Smooth muscle cell of the brain vasculature (primary cell): ENCODE results near the gene SLC7A1.

Source experiments
- DNase-seq: peaks from one replicate; pipeline ENCODE4 v3.0.0-alpha.2; 2012; ENCODE audit warnings: low read depth, low spot score

The SLC7A1 gene

DNA sequence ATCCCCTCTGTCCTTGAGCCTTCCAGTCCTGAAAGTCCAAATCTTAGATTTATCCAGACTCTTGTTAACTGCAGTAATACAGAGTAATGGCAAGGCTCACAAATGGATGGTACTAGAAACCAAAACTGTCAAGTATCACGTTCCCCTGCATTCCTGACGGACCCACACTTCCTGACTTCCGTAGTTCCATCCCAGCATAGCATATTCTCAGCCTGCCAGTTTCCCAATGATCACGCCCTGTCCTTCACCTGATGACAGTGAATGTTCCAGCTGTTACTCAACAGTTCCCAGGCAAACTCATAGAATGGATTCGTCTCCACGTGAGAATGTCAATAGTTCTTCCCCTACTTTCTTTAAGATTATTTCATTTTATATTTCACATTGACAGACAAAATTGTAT is 33.6 kb downstream of the SLC7A1 start:
- no peak for DNase-seq

DNA sequence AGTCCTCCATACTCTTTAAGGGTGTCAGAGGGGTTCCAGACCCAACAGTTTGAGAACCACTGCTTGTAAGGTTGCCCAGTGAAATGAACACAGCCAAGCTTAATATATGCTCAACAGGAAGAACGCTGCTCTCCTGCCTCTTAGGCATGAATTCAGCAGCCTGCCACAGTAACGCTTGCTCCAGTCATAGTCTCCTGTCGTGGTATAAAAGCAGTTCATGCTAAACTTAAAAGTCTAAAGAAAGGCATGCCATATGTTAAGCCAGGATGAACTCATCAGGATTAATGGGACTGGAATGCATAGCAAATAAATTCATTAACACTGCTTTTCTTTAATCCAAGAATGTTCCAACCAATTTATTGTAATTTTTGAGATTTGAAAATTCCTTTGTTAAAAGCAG is 38.7 kb downstream of the SLC7A1 start:
- DNase-seq = no peak

DNA sequence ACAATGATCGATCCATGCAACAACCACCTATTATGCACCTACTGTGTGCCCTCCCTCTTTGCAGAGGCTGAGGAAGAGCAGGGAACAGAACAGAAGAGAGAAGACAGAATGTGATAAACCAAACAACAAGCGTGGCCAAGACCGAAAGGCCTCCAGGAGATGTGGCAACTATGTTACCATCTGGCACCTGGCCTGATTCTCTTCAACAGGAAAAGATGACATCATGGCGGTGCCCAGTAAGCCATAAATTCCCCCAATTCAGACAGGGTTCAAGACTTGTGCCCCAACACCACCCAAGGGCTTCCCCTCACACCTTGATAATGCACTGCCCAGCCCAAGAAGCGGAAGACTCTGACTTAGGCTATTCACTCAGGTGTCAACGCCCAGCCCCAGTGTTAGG is 44.3 kb downstream of the SLC7A1 start:
- DNase-seq = no peak

DNA sequence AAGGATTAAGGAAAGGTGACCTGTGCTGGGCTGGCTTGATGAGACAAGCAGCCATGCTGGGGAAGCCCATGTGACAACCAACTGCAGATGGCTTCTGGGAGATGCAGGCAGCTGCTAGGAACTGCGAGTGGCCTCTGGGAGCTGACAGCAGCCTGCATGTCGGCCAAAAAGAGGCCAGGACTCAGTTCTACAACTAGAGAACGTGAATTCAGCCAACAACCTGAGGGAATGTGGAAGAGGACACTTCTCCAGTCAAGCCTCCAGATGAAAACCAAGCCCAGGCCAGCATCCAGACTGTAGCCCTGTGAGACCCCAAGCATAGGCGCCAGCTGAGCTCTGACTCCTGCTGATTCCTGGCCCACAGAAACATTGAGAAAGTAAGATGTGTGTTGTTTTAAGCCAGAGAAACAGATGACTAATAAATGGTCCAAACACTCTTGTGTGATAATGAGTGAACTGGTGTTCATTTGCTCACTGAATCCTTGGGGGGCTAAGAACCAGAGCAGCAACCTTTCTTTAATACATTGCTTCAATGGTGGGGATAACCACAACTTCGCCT is 45.0 kb downstream of the SLC7A1 start:
- DNase-seq = peak; percentile 20

DNA sequence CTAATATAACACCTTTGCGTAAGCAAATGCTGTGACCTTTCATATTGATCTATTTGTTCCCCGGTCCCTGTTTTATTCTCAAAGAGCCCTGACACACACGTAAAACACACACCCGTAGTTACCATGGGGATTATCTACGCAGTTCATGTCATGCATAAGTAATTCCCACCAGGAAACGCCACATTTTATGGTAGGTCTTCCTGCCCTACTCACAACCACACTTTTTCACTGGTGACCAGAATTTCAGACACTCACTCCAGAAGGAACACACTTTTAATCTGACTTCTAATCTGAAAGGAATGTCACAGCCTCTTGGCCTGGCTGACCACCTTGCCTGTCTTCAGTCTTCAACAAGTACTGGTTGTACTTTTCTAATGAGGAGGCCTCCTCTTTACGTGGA is 46.8 kb downstream of the SLC7A1 start:
- no peak for DNase-seq

DNA sequence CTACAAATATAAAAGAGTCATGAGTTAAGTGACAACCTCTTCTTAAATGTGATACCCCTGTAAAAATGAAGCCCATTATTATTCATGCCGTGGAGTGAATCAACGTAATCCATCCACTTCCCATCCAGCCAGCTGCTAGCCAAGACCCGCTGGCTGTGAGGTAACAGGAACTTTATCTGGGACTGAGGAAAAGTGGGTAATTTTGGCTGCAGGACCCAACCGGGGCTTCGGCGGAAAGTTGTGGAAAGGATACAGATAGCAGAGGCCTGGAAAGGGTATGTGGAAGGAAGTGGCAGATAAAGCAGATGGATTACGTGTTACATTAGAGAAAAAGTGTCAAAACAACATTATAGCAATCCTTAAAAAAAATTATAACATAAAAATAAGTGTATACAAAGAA is 48.3 kb downstream of the SLC7A1 start:
- no peak for DNase-seq

DNA sequence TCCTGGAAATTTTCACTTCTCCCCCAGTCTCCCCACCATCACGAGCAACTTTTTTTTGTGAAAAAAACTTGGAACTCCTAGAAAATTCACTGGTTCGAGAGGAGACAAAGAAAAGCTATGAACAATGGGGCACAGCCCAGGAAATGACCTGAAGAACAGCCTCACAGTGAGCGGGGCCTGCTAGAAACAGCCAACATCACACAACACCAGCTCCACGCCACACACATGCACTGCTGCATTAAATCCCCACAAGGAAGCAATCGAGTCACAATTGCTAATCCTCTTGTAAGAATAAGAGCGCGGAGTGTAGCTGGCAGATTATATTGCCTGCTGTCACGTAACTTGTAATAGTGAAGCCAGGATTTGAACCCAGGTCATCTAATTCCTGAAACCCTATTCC is 48.8 kb downstream of the SLC7A1 start:
- DNase-seq = no peak

DNA sequence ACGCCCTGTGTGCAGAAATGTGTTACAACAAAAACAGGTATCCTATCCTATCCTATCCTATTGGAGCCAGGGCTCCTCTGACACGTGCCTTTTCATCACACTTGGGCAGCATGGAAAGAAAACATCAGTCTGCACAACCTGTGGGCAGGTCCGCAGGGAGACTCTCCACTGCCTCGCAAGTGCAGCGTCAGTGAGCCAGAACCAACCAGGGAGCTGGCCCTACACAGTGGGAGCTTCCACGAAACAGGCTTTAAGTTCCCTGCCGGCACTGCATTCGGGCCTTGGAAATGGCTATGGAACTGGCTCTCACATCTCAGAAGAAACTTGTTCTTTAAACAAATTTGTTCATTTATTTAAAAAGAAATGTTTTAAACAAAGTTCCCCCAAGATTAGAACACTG is 49.5 kb downstream of the SLC7A1 start:
- no peak for DNase-seq

DNA sequence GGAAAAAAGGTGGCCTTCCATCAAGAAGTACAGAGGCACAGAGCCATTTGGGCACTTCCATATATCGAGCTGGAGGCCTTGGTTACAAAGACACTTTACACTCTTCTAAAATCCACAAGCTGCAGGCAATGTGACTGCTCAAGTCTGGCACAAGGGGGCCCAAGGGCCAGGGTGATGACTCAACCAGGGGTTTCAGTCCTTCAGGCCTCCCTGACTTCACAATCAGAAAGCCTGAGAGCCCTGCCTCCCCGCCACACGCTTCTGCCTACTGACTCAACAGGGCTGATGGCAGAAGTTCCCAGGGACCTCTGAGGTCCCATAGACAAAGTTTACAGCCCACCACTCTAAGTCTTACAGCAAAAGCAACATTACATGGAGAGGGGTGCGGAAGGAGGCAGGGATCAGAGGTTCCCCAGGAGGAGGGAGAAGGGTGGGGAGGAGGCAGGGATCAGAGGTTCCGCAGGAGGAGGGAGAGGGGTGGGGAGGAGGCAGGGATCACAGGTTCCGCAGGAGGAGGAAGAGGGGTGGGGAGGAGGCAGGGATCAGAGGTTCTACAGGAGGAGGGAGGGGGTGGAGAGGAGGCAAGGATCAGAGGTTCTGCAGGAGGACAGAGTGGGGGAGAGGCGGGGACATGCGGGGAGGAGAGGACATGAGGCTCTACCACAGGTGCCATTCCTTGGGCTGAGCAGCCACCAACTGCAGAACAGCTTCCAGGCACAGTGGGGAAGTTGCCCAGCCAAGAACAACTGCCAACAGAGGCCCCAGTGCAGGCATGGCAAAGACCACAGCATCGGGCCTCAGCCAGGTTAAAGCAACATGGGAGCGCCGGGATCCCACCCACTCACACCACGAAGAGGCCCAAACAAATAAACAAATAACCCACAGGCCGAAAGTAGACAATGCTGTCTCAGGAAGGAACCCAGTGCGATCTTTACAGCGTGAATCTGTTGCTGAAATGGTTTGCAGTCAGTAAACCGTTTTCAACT is 52.0 kb downstream of the SLC7A1 start:
- DNase-seq = no peak

DNA sequence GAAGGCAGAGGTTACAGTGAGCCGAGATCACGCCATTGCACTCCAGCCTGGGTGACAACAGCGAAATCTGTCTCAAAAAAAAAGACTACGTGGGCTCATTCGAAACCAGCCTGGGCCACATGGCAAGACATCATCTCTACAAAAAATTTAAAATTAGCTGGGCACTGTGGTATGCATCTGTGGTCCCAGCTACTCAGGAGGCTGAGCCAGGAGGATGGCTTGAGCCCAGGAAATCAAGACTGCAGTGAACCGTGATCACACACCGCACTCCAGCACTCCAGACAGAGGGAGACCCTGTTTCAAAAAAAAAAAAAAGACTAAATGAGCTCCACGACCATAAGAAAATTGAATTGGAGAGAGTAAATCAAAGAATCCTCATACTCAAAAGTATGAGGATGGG is 53.1 kb downstream of the SLC7A1 start:
- DNase-seq = no peak

DNA sequence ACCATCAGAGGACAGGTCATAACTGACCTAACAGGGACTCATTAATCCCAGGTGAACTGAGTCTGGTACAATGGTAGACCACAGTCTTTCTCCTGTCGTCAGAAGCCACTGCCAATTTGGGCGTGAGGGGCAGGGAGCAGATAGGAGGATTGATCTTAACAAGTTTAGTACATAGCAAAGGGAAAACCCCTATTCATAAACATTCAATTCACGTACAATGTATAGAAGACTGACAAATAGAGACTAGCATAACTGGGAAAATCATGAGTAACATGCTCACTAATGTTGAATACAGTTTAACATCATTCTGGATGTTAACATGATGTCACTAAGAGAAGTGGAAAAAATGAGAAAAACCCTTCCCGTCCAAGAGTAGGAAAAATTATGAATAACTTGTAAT is 54.1 kb downstream of the SLC7A1 start:
- no peak for DNase-seq

DNA sequence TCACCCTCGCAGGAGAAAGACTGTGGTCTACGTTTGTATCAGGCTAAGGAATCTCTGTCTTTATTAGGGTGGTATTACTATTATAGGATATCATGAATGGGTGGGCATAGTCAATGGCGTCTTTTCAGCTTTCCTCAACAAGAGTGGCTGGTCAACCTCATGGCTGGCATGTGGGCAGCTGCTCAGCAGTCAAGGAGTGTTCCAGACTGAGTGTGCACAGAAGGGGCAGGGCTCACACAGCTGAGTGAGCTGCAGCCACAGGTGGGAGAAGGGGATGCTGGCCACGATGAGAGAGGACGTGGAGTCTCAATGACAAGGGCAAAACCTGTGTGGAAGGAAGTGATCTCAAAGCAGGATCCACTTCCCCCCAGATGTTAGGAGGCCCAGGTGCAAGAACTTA is 54.7 kb downstream of the SLC7A1 start:
- DNase-seq = no peak

DNA sequence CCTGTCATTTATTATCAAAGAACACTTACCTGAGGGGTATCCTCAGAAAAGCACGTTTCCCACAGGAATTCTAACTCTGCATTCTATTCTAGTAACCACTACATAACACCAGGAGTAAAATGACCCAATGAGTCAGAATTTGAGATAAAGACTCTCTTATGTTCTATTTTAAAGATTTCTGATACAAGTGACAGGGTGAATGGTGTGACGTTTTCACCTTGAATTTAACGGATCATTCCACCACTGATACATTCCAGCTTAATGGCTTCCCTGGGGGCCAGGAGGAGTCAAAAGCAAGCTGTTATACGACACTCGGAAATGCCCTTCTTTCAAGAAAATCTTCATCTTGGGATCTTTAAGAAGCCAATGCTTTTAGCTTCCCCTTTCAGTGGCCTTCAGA is 55.2 kb downstream of the SLC7A1 start:
- no peak for DNase-seq

DNA sequence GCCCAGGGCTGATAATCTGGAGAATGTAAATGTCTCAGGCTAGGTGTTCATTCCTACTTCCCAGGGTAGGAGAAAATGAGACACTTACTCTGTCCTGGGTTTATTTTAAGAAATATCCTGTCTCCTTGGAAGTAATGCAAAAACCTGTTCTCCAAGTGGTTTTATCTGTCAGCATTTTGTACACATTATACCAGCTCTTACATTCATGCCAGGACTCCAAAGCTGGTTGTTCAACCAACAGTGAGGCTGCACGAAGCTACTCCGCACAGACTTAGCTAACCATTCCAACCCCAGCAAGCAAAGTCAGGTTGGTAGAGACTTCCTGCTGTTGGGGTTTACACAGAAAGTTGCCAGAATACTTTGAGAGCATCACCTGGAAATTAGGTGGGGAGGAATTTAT is 55.6 kb downstream of the SLC7A1 start:
- no peak for DNase-seq

DNA sequence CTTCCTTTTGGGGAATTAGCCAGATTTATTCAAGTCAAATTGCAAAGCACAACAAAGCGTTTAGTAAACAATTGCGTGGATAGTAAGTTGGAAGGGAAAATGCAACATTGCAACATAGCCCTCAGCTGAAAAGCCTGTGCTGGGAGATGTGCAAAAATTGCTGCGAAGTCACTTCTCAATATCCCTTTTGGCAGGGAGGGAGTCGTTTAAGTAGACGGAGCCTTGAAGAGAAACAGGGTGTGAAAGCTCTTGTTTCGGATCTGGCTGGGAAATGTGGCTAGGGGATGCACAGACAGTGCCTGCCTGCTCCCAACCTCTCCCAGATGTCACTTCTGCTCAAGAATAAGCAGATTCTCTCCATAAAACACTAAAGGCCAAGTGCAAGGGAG is 56.8 kb downstream of the SLC7A1 start:
- DNase-seq = no peak

DNA sequence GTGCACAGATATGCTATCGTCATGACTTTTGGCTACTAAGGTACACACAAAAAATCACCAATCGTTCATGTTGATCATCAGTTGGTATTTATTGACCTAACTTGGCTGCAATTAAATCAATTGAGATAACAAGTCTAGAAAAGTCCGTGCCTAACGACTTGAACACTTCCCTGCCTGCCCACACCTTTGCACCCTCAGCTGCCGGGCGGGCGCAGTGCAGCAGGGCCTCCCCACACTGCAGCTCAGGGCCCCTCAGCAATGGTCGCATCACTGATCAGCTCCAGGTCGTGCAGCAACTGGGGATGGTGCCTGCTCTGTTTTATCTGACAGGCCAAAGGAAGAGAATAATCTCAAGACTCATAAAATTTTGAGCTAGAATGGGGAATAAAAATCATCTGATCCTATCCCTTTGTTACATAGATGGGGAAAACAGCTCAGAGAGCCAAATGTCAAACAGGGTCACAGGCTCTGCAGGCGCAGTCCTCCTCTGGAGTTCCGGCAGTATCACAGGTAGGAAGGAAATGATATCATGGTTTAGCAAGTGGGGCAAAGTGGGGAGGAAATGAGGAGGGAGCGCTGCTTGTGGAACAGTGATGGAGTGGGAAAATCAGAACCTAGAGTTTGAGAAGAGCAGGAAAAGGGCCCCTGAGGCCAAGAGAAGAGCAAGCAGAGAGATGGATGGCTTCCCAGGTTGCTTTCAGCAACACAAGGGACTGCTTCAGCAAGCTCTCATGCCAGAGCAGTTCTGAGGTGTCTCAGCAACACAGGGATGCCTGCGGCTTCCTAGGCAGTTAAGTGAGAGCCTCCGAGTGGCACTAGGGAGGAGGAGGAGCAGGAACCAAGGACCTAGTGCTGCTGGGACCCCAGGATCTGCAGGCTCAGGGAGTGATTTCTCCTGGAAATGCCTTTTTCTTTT is 57.5 kb downstream of the SLC7A1 start:
- no peak for DNase-seq

DNA sequence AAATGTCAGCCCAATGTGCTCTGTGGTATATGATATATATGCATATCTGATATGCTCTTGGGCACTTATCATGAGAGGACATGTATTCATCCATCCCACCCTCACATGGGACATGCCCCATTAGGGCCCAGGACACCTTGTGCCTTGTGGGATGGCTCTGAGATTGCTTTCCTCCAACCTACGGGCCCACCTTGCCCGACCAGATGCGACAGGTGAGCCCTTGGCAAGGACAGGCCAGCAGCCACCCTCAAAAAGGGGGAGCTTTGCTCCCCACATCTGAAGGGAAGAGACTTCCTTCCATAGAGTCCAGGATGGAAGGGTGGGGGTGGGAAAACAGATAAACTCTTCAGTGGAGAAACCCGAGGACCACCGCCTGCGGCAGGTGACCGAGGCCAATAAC is 58.6 kb downstream of the SLC7A1 start:
- DNase-seq = no peak

DNA sequence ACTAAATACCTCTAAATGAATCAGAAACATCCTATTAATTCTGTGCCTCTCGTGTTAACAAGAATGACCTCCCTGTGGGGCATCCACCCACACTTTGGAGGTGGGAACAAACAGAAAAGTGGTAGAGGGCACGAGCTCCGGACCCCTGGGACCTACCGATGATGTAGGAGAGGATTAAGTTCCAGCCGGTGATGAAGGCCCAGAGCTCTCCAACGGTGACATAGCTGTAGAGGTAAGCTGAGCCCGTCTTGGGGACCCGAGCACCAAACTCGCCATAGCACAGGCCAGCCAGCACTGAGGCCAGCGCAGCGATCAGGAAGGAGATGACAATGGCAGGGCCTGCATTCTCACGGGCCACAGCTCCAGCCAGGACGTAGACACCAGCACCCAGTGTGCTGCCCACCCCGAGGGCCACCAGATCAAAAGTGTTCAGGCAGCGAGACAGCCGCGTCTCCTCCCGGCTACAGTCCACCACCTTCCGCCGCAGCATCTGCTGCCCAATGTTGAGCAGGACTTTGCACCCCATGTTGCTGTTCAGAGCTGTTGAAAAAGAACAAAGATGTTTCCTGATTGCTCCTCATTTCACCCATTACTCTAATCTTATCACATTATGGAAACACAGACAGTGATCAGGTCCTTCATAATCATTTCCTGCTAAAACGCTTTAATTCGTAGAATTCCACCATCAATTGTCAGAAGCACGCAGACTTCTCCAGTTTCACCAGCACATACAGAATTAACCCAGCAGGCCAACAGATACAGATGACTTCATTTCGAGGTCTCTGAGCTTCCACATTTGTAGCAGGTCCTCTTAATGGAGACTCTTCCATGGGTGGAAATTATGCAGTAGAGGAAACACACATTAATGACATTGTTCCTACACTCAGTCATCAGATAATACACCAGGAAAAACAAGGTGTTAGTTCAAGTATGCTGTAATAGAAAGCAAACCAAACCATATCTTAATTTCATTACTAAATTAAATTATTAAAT is 59.5 kb downstream of the SLC7A1 start:
- no peak for DNase-seq

DNA sequence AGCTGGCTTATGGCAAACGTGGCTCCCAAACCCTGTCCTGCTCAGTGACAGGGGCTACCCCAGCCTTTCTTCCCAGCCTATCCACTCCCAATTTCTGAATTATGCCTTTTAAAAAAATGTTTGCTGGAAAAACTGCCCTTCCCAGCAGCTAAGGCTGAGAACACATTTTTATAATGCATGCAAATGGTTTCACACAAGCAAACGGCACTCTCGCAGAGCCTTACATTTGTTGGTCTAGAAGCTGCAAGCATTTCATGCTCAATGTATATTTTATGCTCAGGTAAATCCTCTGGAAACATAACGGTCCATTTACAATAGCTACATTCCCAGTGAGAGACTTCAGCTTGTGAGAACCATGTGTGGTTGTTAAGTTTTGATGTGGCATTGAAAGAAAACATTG is 61.4 kb downstream of the SLC7A1 start:
- no peak for DNase-seq

DNA sequence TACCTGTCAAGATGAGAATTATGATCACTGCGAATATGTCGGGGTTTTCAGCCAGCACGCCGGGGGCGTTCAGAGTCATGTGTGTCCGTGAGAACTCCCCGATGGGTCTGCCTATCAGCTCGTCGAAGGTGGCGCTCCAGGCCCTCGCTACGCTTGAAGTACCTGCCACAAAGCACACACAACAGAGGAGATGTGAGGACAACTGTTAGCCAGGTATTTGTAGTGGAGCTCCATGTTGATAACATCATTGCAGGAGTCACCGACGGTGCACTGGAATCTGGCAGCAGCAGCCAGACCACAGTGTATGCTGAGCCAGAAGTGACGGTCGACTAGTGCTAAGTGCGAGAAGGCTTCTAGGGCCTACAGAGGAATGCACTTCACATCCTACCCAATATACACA is 62.7 kb downstream of the SLC7A1 start:
- DNase-seq = no peak

DNA sequence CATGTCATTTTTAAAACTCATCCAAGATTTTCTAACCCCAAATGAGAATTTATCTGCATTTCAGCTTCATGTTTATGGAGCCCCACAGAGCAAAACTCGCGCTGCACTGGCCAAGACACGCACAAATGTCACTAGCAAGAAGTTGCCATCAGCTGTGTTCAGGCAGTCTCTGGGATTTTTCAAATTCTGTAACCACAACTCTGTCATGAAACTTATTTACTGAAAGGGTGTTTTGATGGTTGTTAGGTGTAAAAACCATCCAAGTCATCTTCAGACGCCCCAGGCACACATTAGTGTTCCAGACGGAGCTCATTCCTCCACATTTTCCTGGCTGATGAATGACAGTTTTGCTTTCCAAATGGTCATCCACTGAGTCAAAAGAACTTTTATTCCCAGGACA is 63.4 kb downstream of the SLC7A1 start:
- no peak for DNase-seq
